Loucy (cell line): Measurements from ENCODE around the gene BMP8B.

Source experiments
- H2AFZ ChIP-seq: fragments of 200-600 bp; sonication (generic); 2 replicates; pipeline ENCODE4 v1.6.0; 2016; ENCODE audit warnings: antibody characterized with exemption, mild to moderate bottlenecking, low read length, moderate library complexity
- H3F3A ChIP-seq: fragments of 200-600 bp; 2 replicates; pipeline ENCODE4 v1.6.0; 2016; ENCODE audit warnings: antibody characterized with exemption, low read depth, mild to moderate bottlenecking
- H3K27me3 ChIP-seq: fragments of 200-600 bp; sonication (generic); 2 replicates; pipeline ENCODE4 v1.6.1; 2014; ENCODE audit warnings: low read length, mild to moderate bottlenecking; ENCODE audit not compliant: insufficient read depth, poor library complexity, severe bottlenecking
- H3K36me3 ChIP-seq: fragments of 200-600 bp; sonication (generic); 2 replicates; pipeline ENCODE4 v1.6.1; 2016; ENCODE audit warnings: low read length; ENCODE audit not compliant: insufficient read depth
- H3K4me1 ChIP-seq: fragments of 200-600 bp; sonication (generic); 2 replicates; pipeline ENCODE4 v1.5.1; 2014; ENCODE audit warnings: low read length, mild to moderate bottlenecking; ENCODE audit not compliant: insufficient read depth, poor library complexity, severe bottlenecking
- H3K4me2 ChIP-seq: fragments of 200-600 bp; sonication (generic); 2 replicates; pipeline ENCODE4 v1.6.0; 2014; ENCODE audit warnings: antibody characterized with exemption, low read length, low read depth, mild to moderate bottlenecking; ENCODE audit not compliant: poor library complexity, severe bottlenecking
- H3K4me3 ChIP-seq: fragments of 200-600 bp; sonication (generic); 2 replicates; pipeline ENCODE4 v1.5.1; 2014; ENCODE audit warnings: low read length, mild to moderate bottlenecking, mixed read lengths; ENCODE audit not compliant: poor library complexity, severe bottlenecking
- H3K79me2 ChIP-seq: fragments of 200-600 bp; sonication (generic); 2 replicates; pipeline ENCODE4 v1.6.1; 2014; ENCODE audit warnings: low read length; ENCODE audit not compliant: insufficient read depth
- H3K9ac ChIP-seq: fragments of 200-600 bp; sonication (generic); 2 replicates; pipeline ENCODE4 v1.6.0; 2014; ENCODE audit warnings: mild to moderate bottlenecking, low read depth, low read length, moderate library complexity; ENCODE audit not compliant: poor library complexity, severe bottlenecking
- H3K9me2 ChIP-seq: fragments of 200-600 bp; sonication (generic); replicated peaks from 2 replicates; pipeline ENCODE4 v1.6.1; 2016; ENCODE audit warnings: low read depth, low read length, mixed read lengths
- H3K9me3 ChIP-seq: fragments of 200-600 bp; sonication (generic); 2 replicates; pipeline ENCODE4 v1.6.1; 2014; ENCODE audit warnings: mild to moderate bottlenecking, antibody characterized with exemption, low read length, low read depth; ENCODE audit not compliant: insufficient read depth
- H4K20me1 ChIP-seq: fragments of 200-600 bp; sonication (generic); 2 replicates; pipeline ENCODE4 v1.6.0; 2014; ENCODE audit warnings: antibody characterized with exemption, low read length, mild to moderate bottlenecking; ENCODE audit not compliant: insufficient read depth, poor library complexity, severe bottlenecking
- EZH2phosphoT487 ChIP-seq: fragments of 200-600 bp; IDR thresholded peaks from 2 replicates; pipeline ENCODE4 v1.6.1; 2018; ENCODE audit warnings: antibody characterized with exemption, mild to moderate bottlenecking, moderate library complexity, borderline replicate concordance
- TF ChIP-seq, protein P1 (sequence below): fragments of 200-600 bp; sonication (generic); conservative IDR thresholded peaks from 2 replicates; pipeline ENCODE4 v1.5.1; 2014; ENCODE audit warnings: mild to moderate bottlenecking, antibody characterized with exemption, low read length

The BMP8B gene

DNA sequence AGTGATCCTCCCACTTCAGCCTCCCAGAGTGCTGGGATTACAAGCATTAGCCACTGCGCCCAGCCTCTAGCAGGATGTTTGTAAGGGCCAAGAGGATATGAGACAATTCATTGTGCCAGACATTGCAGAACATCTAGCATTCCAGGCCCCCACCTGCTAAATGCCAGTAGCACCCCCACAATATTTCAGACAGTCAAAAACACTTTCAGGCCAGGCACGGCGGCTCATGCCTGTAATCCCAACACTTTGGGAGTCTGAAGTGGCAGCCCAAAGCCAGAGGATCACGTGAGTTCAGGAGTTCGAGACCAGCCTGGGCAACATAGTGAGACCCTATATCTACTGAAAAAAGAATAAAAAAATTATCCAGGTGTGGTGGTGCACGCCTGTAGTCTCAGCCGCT, 37.1 kb downstream of the BMP8B start:
- Histone ChIP-seq H3K36me3 (peaks cover 51% of the 10 kb centered on the region; the same call in 1 of the 2 replicates), H3K27me3 (no peaks in the 10 kb centered on the region), H3K4me1 (no peaks in the 10 kb centered on the region), H3K9me2 (no peaks in the 10 kb centered on the region), H3K4me3 (no peak overlapping the region), H3F3A (no peaks in the 10 kb centered on the region), H3K4me2 (no peak overlapping the region), H4K20me1 (no peaks in the 10 kb centered on the region), H3K9ac (no peak overlapping the region), H3K9me3 (no peaks in the 10 kb centered on the region), H3K79me2 (no peaks in the 10 kb centered on the region), H2AFZ (no peak overlapping the region)
- no peak for TF ChIP-seq EZH2phosphoT487
- TF ChIP-seq, protein P1, sequence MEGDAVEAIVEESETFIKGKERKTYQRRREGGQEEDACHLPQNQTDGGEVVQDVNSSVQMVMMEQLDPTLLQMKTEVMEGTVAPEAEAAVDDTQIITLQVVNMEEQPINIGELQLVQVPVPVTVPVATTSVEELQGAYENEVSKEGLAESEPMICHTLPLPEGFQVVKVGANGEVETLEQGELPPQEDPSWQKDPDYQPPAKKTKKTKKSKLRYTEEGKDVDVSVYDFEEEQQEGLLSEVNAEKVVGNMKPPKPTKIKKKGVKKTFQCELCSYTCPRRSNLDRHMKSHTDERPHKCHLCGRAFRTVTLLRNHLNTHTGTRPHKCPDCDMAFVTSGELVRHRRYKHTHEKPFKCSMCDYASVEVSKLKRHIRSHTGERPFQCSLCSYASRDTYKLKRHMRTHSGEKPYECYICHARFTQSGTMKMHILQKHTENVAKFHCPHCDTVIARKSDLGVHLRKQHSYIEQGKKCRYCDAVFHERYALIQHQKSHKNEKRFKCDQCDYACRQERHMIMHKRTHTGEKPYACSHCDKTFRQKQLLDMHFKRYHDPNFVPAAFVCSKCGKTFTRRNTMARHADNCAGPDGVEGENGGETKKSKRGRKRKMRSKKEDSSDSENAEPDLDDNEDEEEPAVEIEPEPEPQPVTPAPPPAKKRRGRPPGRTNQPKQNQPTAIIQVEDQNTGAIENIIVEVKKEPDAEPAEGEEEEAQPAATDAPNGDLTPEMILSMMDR = no peak

DNA sequence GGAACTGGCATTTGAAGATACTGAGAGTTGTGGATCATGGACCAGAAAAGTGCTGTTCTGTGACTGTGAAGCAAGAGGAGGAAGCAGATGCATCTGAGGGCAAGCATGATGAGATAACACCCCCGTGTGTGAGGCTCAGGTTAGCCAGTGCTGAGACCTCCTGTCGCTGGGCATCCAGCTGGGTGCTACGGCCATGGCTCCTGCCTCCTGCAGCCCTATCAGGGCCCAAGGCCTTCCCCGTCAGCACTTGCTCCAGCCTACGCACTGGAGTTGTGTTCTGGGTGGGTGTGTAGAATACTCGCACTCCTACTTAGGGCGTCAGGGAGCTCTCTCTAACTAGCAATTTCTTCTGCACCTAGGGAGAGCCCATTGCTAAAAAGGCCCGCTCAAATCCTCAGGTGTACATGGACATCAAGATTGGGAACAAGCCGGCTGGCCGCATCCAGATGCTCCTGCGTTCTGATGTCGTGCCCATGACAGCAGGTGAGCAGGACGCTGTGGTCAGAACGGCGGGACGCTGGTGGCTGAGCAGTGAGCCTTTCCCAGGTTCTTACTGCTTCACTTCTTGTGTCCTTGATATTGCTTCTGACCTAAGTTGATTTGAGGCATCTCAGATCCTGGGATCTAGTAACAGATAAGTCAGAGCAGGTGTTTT, 43.5 kb downstream of the BMP8B start:
- peaks cover 9% of the 10 kb centered on the region for H3K4me1 ChIP-seq
- H3K4me2 ChIP-seq = no peak overlapping the region
- peaks cover 3% of the 10 kb centered on the region; the same call in 1 of the 2 replicates for H3K79me2 ChIP-seq
- TF ChIP-seq EZH2phosphoT487 = no peak
- TF ChIP-seq, protein P1 = no peak
- no peak overlapping the region for H3K4me3 ChIP-seq
- no peak overlapping the region for H2AFZ ChIP-seq
- no peaks in the 10 kb centered on the region for H3K9me2 ChIP-seq
- H4K20me1 ChIP-seq = no peaks in the 10 kb centered on the region
- H3F3A ChIP-seq = no peaks in the 10 kb centered on the region
- H3K36me3 ChIP-seq = peaks cover 32% of the 10 kb centered on the region
- no peaks in the 10 kb centered on the region for H3K9me3 ChIP-seq
- H3K27me3 ChIP-seq = no peaks in the 10 kb centered on the region
- H3K9ac ChIP-seq = no peak overlapping the region

DNA sequence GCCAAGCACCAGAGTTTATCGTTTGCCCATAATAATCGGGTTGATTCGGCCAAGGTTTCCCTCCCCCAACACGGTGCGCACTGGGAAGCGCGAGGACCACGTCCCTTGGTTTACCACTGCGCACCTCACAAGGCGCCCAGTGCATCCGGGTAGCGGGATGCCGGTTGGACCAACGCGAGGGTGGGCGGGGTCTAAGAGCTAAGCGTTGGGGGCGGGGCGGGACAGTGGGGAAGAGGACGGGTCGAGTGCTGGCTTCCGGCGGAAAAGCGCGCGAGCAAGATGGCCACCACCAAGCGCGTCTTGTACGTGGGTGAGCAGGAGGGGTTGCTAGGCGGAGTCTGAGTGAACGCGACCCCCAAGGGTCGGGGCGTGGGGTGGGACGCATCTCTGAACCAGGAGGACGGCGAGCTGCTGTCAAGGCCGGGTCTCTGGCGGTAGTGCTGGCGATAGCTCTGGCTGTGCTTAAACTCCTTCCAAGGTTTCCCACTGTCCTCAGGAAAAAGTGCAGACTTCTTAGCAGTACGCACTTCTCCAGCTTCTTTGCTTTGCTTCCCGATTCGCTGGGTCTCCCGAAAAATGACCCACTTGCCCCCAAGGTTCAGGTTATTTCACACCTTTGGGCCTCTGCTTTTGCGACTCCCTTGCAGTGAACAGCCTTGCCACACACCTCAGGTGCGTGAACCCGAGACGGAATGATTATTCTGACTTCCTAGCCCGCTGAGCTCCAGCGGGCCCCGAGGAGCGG, 49.9 kb downstream of the BMP8B start, which contains the start of gene PPIE:
Gene PPIE, plus strand, starts transcription at position 261 of the 745 bp plus-strand sequence. Its CDS starts 19 bp downstream, at position 280.
- Histone ChIP-seq H3K4me1 (peaks cover 19% of the 10 kb centered on the region), H3F3A (no peaks in the 10 kb centered on the region), H3K27me3 (peaks cover 19% of the 10 kb centered on the region), H3K4me2 (peak within 1 kb of the TSS; percentile 94), H4K20me1 (no peaks in the 10 kb centered on the region), H3K36me3 (peaks cover 5% of the 10 kb centered on the region), H3K9me2 (no peaks in the 10 kb centered on the region), H3K9ac (peak within 1 kb of the TSS; percentile 79), H2AFZ (peak within 1 kb of the TSS; percentile 69), H3K9me3 (no peaks in the 10 kb centered on the region), H3K79me2 (peaks cover 17% of the 10 kb centered on the region), H3K4me3 (peak within 1 kb of the TSS; percentile 85)
- no peak for TF ChIP-seq EZH2phosphoT487
- TF ChIP-seq, protein P1 = no peak
